ENCODE data around the gene TSPAN32.

Gene TSPAN32, protein sequence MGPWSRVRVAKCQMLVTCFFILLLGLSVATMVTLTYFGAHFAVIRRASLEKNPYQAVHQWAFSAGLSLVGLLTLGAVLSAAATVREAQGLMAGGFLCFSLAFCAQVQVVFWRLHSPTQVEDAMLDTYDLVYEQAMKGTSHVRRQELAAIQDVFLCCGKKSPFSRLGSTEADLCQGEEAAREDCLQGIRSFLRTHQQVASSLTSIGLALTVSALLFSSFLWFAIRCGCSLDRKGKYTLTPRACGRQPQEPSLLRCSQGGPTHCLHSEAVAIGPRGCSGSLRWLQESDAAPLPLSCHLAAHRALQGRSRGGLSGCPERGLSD

DNA sequence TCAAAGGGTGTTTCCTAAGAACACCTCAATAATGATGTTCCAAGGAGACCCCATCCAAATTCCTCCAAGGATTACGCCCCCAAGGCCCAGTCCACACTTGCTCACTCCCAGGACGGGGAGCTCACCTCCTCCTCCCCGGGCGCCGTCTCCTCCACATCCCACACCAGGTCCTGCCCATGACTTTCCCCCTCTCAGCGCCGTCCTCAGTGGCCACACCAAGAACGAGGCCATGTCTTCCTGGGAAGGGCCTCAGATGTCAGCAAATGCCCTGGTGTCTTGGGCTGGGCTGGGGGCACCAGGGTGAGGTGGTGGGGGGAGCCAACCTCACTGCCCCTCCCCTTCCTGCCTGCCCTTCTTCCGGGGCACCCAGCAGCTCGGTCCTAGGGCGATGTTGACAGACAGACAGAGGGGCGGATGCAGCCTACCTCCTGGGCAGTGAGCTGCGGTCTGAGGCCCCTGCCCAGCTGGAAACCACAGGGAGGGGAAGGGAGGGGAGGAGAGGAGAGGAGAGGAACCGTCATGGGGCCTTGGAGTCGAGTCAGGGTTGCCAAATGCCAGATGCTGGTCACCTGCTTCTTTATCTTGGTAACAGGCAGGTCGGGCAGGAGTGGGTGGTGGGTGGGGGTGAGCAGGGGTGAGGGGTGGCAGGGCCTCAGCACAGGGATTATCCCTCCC lies at the start of gene TSPAN32, which contains the start of gene C11orf21:
TSPAN32 (plus strand) TSS at position 383 of the 675 bp plus-strand sequence; CDS start at position 520, 137 bp downstream.
C11orf21 (minus strand) TSS at position 288 of the 675 bp plus-strand sequence; CDS start at position 178, 110 bp downstream.
- no peak for TF ChIP-seq TEAD4 (IDR thresholded peaks at IDR 0.05)
- no peak for TF ChIP-seq EP300 (IDR thresholded peaks at IDR 0.05; ENCODE audit: borderline replicate concordance)

DNA sequence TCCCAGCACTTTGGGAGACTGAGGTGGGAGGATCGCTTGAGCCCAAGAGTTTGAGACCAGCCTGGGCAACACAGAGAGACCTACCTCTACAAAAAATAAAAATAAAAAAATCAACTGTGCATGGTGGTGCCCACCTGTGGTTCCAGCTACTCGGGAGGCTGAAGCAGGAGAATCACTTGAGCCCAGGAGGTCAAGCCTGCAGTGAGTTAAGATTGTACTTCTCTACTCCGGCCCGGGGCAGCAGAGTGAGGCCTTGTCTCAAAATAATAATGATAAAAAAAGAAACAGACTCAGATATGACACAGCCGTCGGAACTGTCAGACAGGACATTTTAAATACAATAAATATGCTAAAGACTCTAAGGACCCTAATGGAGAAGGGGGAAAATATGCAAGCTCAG lies 49.8 kb upstream of the TSPAN32 start:
- TF ChIP-seq TCF12 (IDR thresholded peaks at IDR 0.05; ENCODE audit: low read depth) (no peak), FOXM1 (IDR thresholded peaks at IDR 0.05; ENCODE audit: borderline replicate concordance, low read depth) (no peak), EP300 (IDR thresholded peaks at IDR 0.05; ENCODE audit: borderline replicate concordance) (no peak), TAF1 (IDR thresholded peaks at IDR 0.05; ENCODE audit: low read depth) (no peak), RAD21 (IDR thresholded peaks at IDR 0.05; ENCODE audit: low read depth) (no peak), EGR1 (IDR thresholded peaks at IDR 0.05) (no peak), CEBPB (IDR thresholded peaks at IDR 0.05) (no peak), TEAD4 (IDR thresholded peaks at IDR 0.05) (no peak), YY1 (IDR thresholded peaks at IDR 0.05; ENCODE audit: low read depth) (no peak)
- TF ChIP-seq, protein P1, sequence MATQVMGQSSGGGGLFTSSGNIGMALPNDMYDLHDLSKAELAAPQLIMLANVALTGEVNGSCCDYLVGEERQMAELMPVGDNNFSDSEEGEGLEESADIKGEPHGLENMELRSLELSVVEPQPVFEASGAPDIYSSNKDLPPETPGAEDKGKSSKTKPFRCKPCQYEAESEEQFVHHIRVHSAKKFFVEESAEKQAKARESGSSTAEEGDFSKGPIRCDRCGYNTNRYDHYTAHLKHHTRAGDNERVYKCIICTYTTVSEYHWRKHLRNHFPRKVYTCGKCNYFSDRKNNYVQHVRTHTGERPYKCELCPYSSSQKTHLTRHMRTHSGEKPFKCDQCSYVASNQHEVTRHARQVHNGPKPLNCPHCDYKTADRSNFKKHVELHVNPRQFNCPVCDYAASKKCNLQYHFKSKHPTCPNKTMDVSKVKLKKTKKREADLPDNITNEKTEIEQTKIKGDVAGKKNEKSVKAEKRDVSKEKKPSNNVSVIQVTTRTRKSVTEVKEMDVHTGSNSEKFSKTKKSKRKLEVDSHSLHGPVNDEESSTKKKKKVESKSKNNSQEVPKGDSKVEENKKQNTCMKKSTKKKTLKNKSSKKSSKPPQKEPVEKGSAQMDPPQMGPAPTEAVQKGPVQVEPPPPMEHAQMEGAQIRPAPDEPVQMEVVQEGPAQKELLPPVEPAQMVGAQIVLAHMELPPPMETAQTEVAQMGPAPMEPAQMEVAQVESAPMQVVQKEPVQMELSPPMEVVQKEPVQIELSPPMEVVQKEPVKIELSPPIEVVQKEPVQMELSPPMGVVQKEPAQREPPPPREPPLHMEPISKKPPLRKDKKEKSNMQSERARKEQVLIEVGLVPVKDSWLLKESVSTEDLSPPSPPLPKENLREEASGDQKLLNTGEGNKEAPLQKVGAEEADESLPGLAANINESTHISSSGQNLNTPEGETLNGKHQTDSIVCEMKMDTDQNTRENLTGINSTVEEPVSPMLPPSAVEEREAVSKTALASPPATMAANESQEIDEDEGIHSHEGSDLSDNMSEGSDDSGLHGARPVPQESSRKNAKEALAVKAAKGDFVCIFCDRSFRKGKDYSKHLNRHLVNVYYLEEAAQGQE (IDR thresholded peaks at IDR 0.05; ENCODE audit: low read depth), result no peak
- TF ChIP-seq, protein P2, sequence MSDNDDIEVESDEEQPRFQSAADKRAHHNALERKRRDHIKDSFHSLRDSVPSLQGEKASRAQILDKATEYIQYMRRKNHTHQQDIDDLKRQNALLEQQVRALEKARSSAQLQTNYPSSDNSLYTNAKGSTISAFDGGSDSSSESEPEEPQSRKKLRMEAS (IDR thresholded peaks at IDR 0.05), result no peak
- TF ChIP-seq, protein P3, sequence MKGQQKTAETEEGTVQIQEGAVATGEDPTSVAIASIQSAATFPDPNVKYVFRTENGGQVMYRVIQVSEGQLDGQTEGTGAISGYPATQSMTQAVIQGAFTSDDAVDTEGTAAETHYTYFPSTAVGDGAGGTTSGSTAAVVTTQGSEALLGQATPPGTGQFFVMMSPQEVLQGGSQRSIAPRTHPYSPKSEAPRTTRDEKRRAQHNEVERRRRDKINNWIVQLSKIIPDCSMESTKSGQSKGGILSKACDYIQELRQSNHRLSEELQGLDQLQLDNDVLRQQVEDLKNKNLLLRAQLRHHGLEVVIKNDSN (IDR thresholded peaks at IDR 0.05), result no peak

DNA sequence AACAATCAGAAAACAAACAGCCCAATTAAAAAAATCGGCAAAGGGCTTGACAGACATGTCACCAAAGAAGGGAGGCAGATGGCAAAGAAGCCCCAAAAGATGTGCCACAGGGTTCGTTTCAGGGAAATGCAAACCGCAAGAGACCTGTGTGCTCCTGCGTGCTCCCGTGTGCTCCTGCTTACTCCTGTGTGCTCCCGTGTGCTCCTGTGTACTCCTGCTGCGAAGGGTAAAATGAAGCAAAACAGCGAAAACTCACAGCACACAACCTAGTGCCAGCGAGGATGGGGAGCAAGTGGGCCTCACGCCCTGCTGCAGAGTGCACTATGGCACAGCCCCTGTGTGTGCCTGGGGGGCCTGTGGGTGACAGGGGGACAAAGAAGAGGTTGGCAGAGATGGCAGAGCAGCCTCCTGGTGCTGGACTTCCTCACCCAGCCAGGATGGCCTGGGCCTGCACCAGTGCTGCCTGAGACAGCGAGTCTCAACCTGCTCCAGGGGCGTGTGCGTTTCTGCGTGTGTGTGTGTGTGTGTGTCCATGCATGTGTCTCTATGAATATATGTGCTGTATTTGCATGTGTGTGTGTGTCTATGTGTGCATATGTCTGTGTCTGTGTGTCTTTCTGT lies 45.4 kb upstream of the TSPAN32 start:
- no peak for TF ChIP-seq ZBTB7A (IDR thresholded peaks at IDR 0.05; ENCODE audit: low read depth)
- no peak for TF ChIP-seq TEAD4 (IDR thresholded peaks at IDR 0.05)
- no peak for TF ChIP-seq CEBPB (IDR thresholded peaks at IDR 0.05)

DNA sequence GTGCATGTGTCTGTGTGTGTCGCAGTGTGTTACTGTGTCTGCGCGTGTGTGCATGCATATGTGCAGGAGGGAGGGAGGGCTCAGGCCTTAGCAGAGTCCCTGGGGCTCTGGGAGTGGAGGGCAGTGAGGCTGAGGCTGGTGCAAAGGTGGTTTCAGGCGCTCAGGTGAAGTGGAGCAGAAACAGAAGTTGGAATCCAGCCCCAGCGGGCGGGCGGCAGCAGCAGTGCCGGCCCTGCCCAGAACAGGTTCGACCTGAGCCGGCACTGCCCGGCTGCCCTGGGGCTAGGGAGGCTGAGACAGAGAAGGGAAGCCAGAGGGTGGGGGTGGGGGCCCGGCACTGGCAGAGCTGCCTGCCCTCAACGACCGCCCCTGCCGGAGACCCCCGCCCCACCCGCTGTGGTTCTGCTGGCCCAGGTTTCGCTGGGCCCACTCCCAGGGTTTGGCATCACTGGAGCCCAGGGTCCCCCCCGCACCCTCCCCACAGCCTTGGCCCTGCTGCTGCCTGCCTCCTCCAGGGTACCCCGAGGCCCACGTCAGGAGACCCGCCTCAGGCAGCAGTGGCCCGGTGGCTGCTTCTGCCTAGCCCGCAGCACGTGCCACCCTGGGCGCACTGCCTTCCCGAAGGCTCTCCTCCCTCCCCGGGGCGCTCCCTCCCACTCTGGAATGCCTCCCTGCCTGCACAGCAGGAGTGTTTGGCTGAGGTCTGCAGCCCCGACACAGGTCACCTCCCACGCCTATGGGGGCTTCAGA lies 44.7 kb upstream of the TSPAN32 start:
- TF ChIP-seq TCF12 (IDR thresholded peaks at IDR 0.05; ENCODE audit: low read depth) (no peak), FOXM1 (IDR thresholded peaks at IDR 0.05; ENCODE audit: borderline replicate concordance, low read depth) (no peak), CREB1 (IDR thresholded peaks at IDR 0.05; ENCODE audit: low read depth) (no peak), ZBTB7A (IDR thresholded peaks at IDR 0.05; ENCODE audit: low read depth) (peak; percentile 70; the same call in 1 of the 2 replicates), TEAD4 (IDR thresholded peaks at IDR 0.05) (peak; percentile 59), EP300 (IDR thresholded peaks at IDR 0.05; ENCODE audit: borderline replicate concordance) (peak; percentile 35; the same call in 1 of the 2 replicates), TAF1 (IDR thresholded peaks at IDR 0.05; ENCODE audit: low read depth) (no peak), NFIC (IDR thresholded peaks at IDR 0.05) (peak; percentile 75), EGR1 (IDR thresholded peaks at IDR 0.05) (peak; percentile 55), RAD21 (IDR thresholded peaks at IDR 0.05; ENCODE audit: low read depth) (peak; percentile 14; the same call in 1 of the 2 replicates), CEBPB (IDR thresholded peaks at IDR 0.05) (no peak), YY1 (IDR thresholded peaks at IDR 0.05; ENCODE audit: low read depth) (no peak)
- TF ChIP-seq, protein P1 (IDR thresholded peaks at IDR 0.05; ENCODE audit: low read depth), result no peak
- TF ChIP-seq, protein P3 (IDR thresholded peaks at IDR 0.05), result peak; percentile 69
- TF ChIP-seq, protein P2 (IDR thresholded peaks at IDR 0.05), result peak; percentile 90

Measured in Ishikawa (cell line).